Heart left ventricle (tissue), 16 donors: ENCODE results near the gene DDX10. TPM values are rescaled to one million over a fixed set of nuclear protein-coding genes. Genes with fewer than 3 reads are reported as not detected.

Source experiments
- ATAC-seq, 4 donors: fragments of 200-7000 bp; cut with Tn5 transposase; one replicate each; pipeline ENCODE4 v1.9.1; 2020 to 2022; ENCODE audit warnings: moderate library complexity in 4 of 4, mild to moderate bottlenecking in 3 of 4, moderate number of reproducible peaks in 1 of 4
- DNase-seq, 5 donors: peaks; one replicate each; pipeline ENCODE4 v3.0.0-alpha.2; 2020
- H3K27ac ChIP-seq, 12 donors: fragments of 200-600 bp; sonication (generic) in 4 of 12; one replicate each; pipeline versions ENCODE4 v1.5.0 to v1.8.0; 2016 to 2022; ENCODE audit warnings: mild to moderate bottlenecking in 2 of 12
- H3K27me3 ChIP-seq, 9 donors: fragments of 200-600 bp; sonication (generic) in 2 of 9; one replicate each; pipeline versions ENCODE4 v1.5.1 to v1.8.0; 2016 to 2022; ENCODE audit warnings: mild to moderate bottlenecking in 3 of 9
- H3K36me3 ChIP-seq, 9 donors: fragments of 200-600 bp; sonication (generic) in 2 of 9; one replicate each; pipeline versions ENCODE4 v1.5.0 to v1.8.0; 2018 to 2022; ENCODE audit warnings: mild to moderate bottlenecking in 2 of 9
- H3K4me1 ChIP-seq, 12 donors: fragments of 200-600 bp; sonication (generic) in 4 of 12; one replicate each; pipeline versions ENCODE4 v1.5.0 to v1.8.0; 2016 to 2022; ENCODE audit warnings: mild to moderate bottlenecking in 3 of 12
- H3K4me3 ChIP-seq, 12 donors: fragments of 200-600 bp; sonication (generic) in 4 of 12; one replicate each; pipeline versions ENCODE4 v1.5.0 to v1.8.0; 2017 to 2022; ENCODE audit warnings: mild to moderate bottlenecking in 9 of 12, moderate library complexity in 4 of 12
- H3K9me3 ChIP-seq, 12 donors: fragments of 200-600 bp; sonication (generic) in 4 of 12; one replicate each; pipeline versions ENCODE4 v1.5.0 to v1.8.0; 2016 to 2022; ENCODE audit warnings: mild to moderate bottlenecking in 1 of 12
- CTCF ChIP-seq, 12 donors: fragments of 200-600 bp; sonication (generic) in 4 of 12; IDR thresholded peaks; one replicate each; pipeline versions ENCODE4 v1.5.0 to v1.8.0; 2018 to 2022; ENCODE audit warnings: antibody characterized with exemption in 12 of 12, mild to moderate bottlenecking in 5 of 12
- POLR2A ChIP-seq, 2 donors: fragments of 450-650 bp; IDR thresholded peaks; one replicate each; pipeline ENCODE4 v1.6.1; 2017; ENCODE audit warnings: antibody characterized with exemption in 2 of 2, mild to moderate bottlenecking in 2 of 2, moderate library complexity in 2 of 2
- WGBS, 4 donors: extraction: QIAGEN DNeasy Blood & Tissue Kit in 2 of 4; methylation state at CpG; one replicate each; pipeline versions ENCODE4 v1.1.5 to v1.1.7; 2013 to 2018; 5-methylcytosine and 5-hydroxymethylcytosine counted together
- intact Hi-C, 10 donors: fragments of 100-400 bp; cut with DNase I; formaldehyde crosslinking; loops; one replicate each; pipeline versions ENCODE4 v1.11.1 to v1.14.2; 2022
- polyA plus RNA-seq, 2 donors: library from polyadenylated mRNA; stranded (reverse); fragments of 200-250 nt; gene quantifications; one replicate each; pipeline ENCODE4 v1.2.3, GENCODE V29; 2013
- total RNA-seq, 9 donors: library from RNA; depleted of rRNA in 2 of 9; stranded (reverse); fragments of >200 nt in 2 of 9; fragmentation: NEBNext Ultra II Directional in 3 of 9; extraction: Animal tissue kit (Norgen Biotek cat#: 25700) in 3 of 9; gene quantifications; one replicate each; pipeline versions ENCODE4 v1.1.0 to v1.2.4, GENCODE V29; 2016 to 2023
- donor health status: ischemic (EF 13 %, LVEDD 7.1; RV severe dilation, severe dysfunction).
- donor health status: healthy with polysubstance abuse.
- donor health status: DM: no; HTN: yes; CAD: no.
- donor health status: DM: no; HTN: no; CAD: no.
- donor health status: ischemic (EF 25% LVEDD 6.9; RV normal size, moderate dysfunction).
- donor health status: ischemic (EF 25% LVEDD 5.7; RV mildly dilated, moderate dysfunction).
- donor health status: healthy.
- donor health status: DM: yes; HTN: yes; CAD: no.
- donor health status: ischemic (EF 35%, LVEDD 5.7; RV mildly dilated, moderate dysfunction).
- donor health status: nonischemic (EF 11% LVEDD 7.7; RV severe dilation, severe dysfunction).
- donor health status: DM: yes; HTN: yes; CAD: no.
- donor health status: PGD.
- donor health status: ischemic (EF 29% LVEDD 5.4; RV normal size, mild dysfunction).
- donor health status: nonischemic (EF 23%, LVEDD 6.1; RV moderate dilation, normal function).

DDX10 gene
- total and polyA plus RNA-seq, 11 donors, result 8.3 to 17.2 (median 12.1) TPM

GRCh38 chr11:108934289-108934688 lies 269.4 kb downstream of the DDX10 start:
- no peak for DNase-seq
- peaks cover 0 to 2% (median 0%) of the 10 kb centered on the region in 9 donors for H3K36me3 ChIP-seq
- H3K4me3 ChIP-seq, result no peak overlapping the region
- intact Hi-C loops, result no loop called here
- no peaks in the 10 kb centered on the region for H3K9me3 ChIP-seq
- H3K4me1 ChIP-seq, result peaks cover 0 to 4% (median 0%) of the 10 kb centered on the region in 12 donors
- no peak overlapping the region for H3K27ac ChIP-seq
- TF ChIP-seq POLR2A (IDR thresholded peaks at IDR 0.05) (no peak), CTCF (IDR thresholded peaks at IDR 0.05) (no peak)
- H3K27me3 ChIP-seq, result no peaks in the 10 kb centered on the region
- ATAC-seq, result no peak

- no peak for ATAC-seq
- Histone ChIP-seq H3K27ac (no peak overlapping the region), H3K4me3 (no peak overlapping the region), H3K27me3 (no peaks in the 10 kb centered on the region), H3K9me3 (no peaks in the 10 kb centered on the region), H3K36me3 (peaks cover 0 to 2% (median 0%) of the 10 kb centered on the region in 9 donors), H3K4me1 (peaks cover 0 to 4% (median 0%) of the 10 kb centered on the region in 12 donors)
- intact Hi-C loops, result no loop called here
- no peak for DNase-seq
- TF ChIP-seq CTCF (IDR thresholded peaks at IDR 0.05) (no peak), POLR2A (IDR thresholded peaks at IDR 0.05) (no peak)
- 94 to 97% (median 97%) methylated on average over 7 of the region's 7 CpGs for WGBS, 4 donors
Measured at GRCh38 chr11:108934696-108935095, 269.8 kb downstream of the DDX10 start.

- Histone ChIP-seq H3K27ac (no peak overlapping the region), H3K4me3 (no peak overlapping the region), H3K36me3 (peaks cover 0 to 24% (median 19%) of the 10 kb centered on the region in 9 donors), H3K4me1 (peaks cover 0 to 4% (median 0%) of the 10 kb centered on the region in 12 donors), H3K9me3 (no peaks in the 10 kb centered on the region), H3K27me3 (no peaks in the 10 kb centered on the region)
- intact Hi-C loops, result no loop called here
- WGBS, 4 donors, result 61 to 73% (median 67%) methylated on average over 6 of the region's 6 CpGs
- ATAC-seq (no peak), DNase-seq (no peak)
- no peak for TF ChIP-seq POLR2A (IDR thresholded peaks at IDR 0.05)
- no peak for TF ChIP-seq CTCF (IDR thresholded peaks at IDR 0.05)
Measured at GRCh38 chr11:108937746-108938145, 272.9 kb downstream of the DDX10 start.

- intact Hi-C loops, result no loop called here
- WGBS, 4 donors, result 63 to 71% (median 68%) methylated on average over 1 of the region's 1 CpG
- no peak overlapping the region for H3K4me3 ChIP-seq
- ATAC-seq (no peak), DNase-seq (no peak)
- peaks cover 0 to 24% (median 19%) of the 10 kb centered on the region in 9 donors for H3K36me3 ChIP-seq
- no peak overlapping the region for H3K27ac ChIP-seq
- H3K9me3 ChIP-seq, result no peaks in the 10 kb centered on the region
- TF ChIP-seq CTCF (IDR thresholded peaks at IDR 0.05) (no peak), POLR2A (IDR thresholded peaks at IDR 0.05) (no peak)
- no peaks in the 10 kb centered on the region for H3K27me3 ChIP-seq
- H3K4me1 ChIP-seq, result peaks cover 0 to 4% (median 0%) of the 10 kb centered on the region in 12 donors
Measured at GRCh38 chr11:108938604-108939003, 273.7 kb downstream of the DDX10 start.
